H9 (cell line): ENCODE measurements around the gene C16orf92. TPM values are rescaled to one million over a fixed set of nuclear protein-coding genes. Genes with fewer than 3 reads are reported as not detected.

Experiments
- DNase-seq: peaks from one replicate; pipeline ENCODE4 v3.0.0-alpha.2; 2017
- H2AFZ ChIP-seq: one replicate; pipeline ENCODE4 v1.6.1; 2013; ENCODE audit warnings: mild to moderate bottlenecking, low read length, control low read depth, moderate library complexity
- H2AK5ac ChIP-seq: 2 replicates; pipeline ENCODE4 v1.6.1; 2013; ENCODE audit warnings: low read length, control low read depth, mixed read lengths; ENCODE audit not compliant: insufficient read length
- H2BK120ac ChIP-seq: one replicate; pipeline ENCODE4 v1.6.1; 2013; ENCODE audit warnings: low read depth, mild to moderate bottlenecking, low read length, control low read depth, inconsistent platforms; ENCODE audit not compliant: poor library complexity, severe bottlenecking
- H2BK12ac ChIP-seq: 2 replicates; pipeline ENCODE4 v1.6.1; 2013; ENCODE audit warnings: low read length, control low read depth, mixed read lengths, low read depth; ENCODE audit not compliant: insufficient read length
- H2BK15ac ChIP-seq: 2 replicates; pipeline ENCODE4 v1.6.1; 2013; ENCODE audit warnings: low read depth, low read length, control low read depth
- H2BK20ac ChIP-seq: one replicate; pipeline ENCODE4 v1.6.1; 2013; ENCODE audit warnings: low read depth, mild to moderate bottlenecking, low read length, control low read depth, inconsistent platforms; ENCODE audit not compliant: poor library complexity, severe bottlenecking
- H2BK5ac ChIP-seq: 2 replicates; pipeline ENCODE4 v1.6.1; 2013; ENCODE audit warnings: low read length, control low read depth, mixed read lengths; ENCODE audit not compliant: insufficient read length
- H3K14ac ChIP-seq: 2 replicates; pipeline ENCODE4 v1.6.1; 2013; ENCODE audit warnings: low read length, control low read depth; ENCODE audit not compliant: insufficient read depth
- H3K18ac ChIP-seq: 2 replicates; pipeline ENCODE4 v1.6.1; 2013; ENCODE audit warnings: low read depth, mild to moderate bottlenecking, mixed read lengths, low read length, control low read depth; ENCODE audit not compliant: insufficient read length
- H3K23ac ChIP-seq: 2 replicates; pipeline ENCODE4 v1.6.1; 2013; ENCODE audit warnings: low read length, control low read depth, mixed read lengths, low read depth; ENCODE audit not compliant: insufficient read length
- H3K23me2 ChIP-seq: 2 replicates; pipeline ENCODE4 v1.6.1; 2013; ENCODE audit warnings: low read depth, mild to moderate bottlenecking, mixed read lengths, low read length, control low read depth; ENCODE audit not compliant: insufficient read length, poor library complexity, severe bottlenecking
- H3K27ac ChIP-seq: 2 replicates; pipeline ENCODE4 v1.5.1; 2013; ENCODE audit warnings: low read length, control low read depth, mixed read lengths, low read depth; ENCODE audit not compliant: insufficient read length
- H3K27me3 ChIP-seq: 2 replicates; pipeline ENCODE4 v1.6.1; 2013; ENCODE audit warnings: low read length, control low read depth, inconsistent platforms; ENCODE audit not compliant: insufficient read depth
- H3K4ac ChIP-seq: 2 replicates; pipeline ENCODE4 v1.6.1; 2013; ENCODE audit warnings: low read depth, mild to moderate bottlenecking, control low read depth, inconsistent platforms, low read length, moderate library complexity
- H3K4me1 ChIP-seq: 2 replicates; pipeline ENCODE4 v1.6.1; 2013; ENCODE audit warnings: low read length, control low read depth, inconsistent platforms; ENCODE audit not compliant: insufficient read depth
- H3K4me2 ChIP-seq: 2 replicates; pipeline ENCODE4 v1.6.1; 2013; ENCODE audit warnings: low read length, control low read depth, mixed read lengths; ENCODE audit not compliant: insufficient read length, insufficient read depth
- H3K56ac ChIP-seq: 2 replicates; pipeline ENCODE4 v1.6.1; 2013; ENCODE audit warnings: low read depth, mild to moderate bottlenecking, mixed read lengths, low read length, control low read depth; ENCODE audit not compliant: insufficient read length
- H3K79me1 ChIP-seq: 2 replicates; pipeline ENCODE4 v1.6.1; 2013; ENCODE audit warnings: low read depth, mild to moderate bottlenecking, moderate library complexity, low read length, control low read depth, inconsistent platforms; ENCODE audit not compliant: insufficient read depth, poor library complexity, severe bottlenecking
- H3K79me2 ChIP-seq: 2 replicates; pipeline ENCODE4 v1.6.1; 2013; ENCODE audit warnings: low read length, control low read depth, inconsistent platforms; ENCODE audit not compliant: insufficient read depth
- H3K9ac ChIP-seq: 2 replicates; pipeline ENCODE4 v1.6.1; 2013; ENCODE audit warnings: low read length, control low read depth, mixed read lengths; ENCODE audit not compliant: insufficient read length; ENCODE audit errors: extremely low read depth
- H3K9me3 ChIP-seq: one replicate; pipeline ENCODE4 v1.6.1; 2013; ENCODE audit warnings: low read depth, low read length, inconsistent platforms; ENCODE audit not compliant: control insufficient read depth
- H3T11ph ChIP-seq: one replicate; pipeline ENCODE4 v1.6.1; 2013; ENCODE audit warnings: mild to moderate bottlenecking, low read length, control low read depth, inconsistent platforms
- H4K20me1 ChIP-seq: one replicate; pipeline ENCODE4 v1.6.1; 2013; ENCODE audit not compliant: control insufficient read depth, insufficient read length, insufficient read depth
- H4K5ac ChIP-seq: 2 replicates; pipeline ENCODE4 v1.6.1; 2013; ENCODE audit warnings: low read depth, mild to moderate bottlenecking, mixed read lengths, low read length, control low read depth; ENCODE audit not compliant: insufficient read length
- H4K8ac ChIP-seq: replicated peaks from 2 replicates; pipeline ENCODE4 v1.6.1; 2013; ENCODE audit warnings: low read length, control low read depth, mixed read lengths, low read depth; ENCODE audit not compliant: insufficient read length
- H4K91ac ChIP-seq: 2 replicates; pipeline ENCODE4 v1.6.1; 2013; ENCODE audit warnings: low read depth, mild to moderate bottlenecking, moderate library complexity, mixed read lengths, low read length, control low read depth; ENCODE audit not compliant: insufficient read length
- H3K27ac Mint-ChIP-seq, 3 experiments: 2 replicates in 2 of 3; 3 replicates in 1 of 3; pipeline ENCODE4 v1.8.0; 2020 to 2021; ENCODE audit warnings: mixed read lengths in 3 of 3, mild to moderate bottlenecking in 1 of 3, moderate library complexity in 1 of 3
- H3K27me3 Mint-ChIP-seq: 2 replicates; pipeline ENCODE4 v1.8.0; 2021; ENCODE audit warnings: low read depth, mild to moderate bottlenecking, moderate library complexity, mixed read lengths
- H3K36me3 Mint-ChIP-seq, 3 experiments: 2 replicates in 2 of 3; 3 replicates in 1 of 3; pipeline ENCODE4 v1.8.0; 2020 to 2021; ENCODE audit warnings: low read depth in 3 of 3, mixed read lengths in 3 of 3; ENCODE audit not compliant: insufficient read depth in 1 of 3
- H3K4me1 Mint-ChIP-seq, 2 experiments: 2 replicates each; pipeline ENCODE4 v1.8.0; 2020; ENCODE audit warnings: mixed read lengths in 2 of 2
- H3K4me3 Mint-ChIP-seq, 2 experiments: 2 replicates in 1 of 2; 3 replicates in 1 of 2; pipeline ENCODE4 v1.8.0; 2020 to 2021; ENCODE audit warnings: mild to moderate bottlenecking in 2 of 2, mixed read lengths in 2 of 2, moderate library complexity in 1 of 2
- H3K9me3 Mint-ChIP-seq, 2 experiments: 2 replicates in 1 of 2; 3 replicates in 1 of 2; pipeline ENCODE4 v1.8.0; 2020; ENCODE audit warnings: mild to moderate bottlenecking in 2 of 2, mixed read lengths in 2 of 2, moderate library complexity in 1 of 2
- WGBS: extraction: QIAGEN DNeasy Blood & Tissue Kit; methylation state at CpG from one replicate; pipeline ENCODE4 v1.1.7; 2013; ENCODE audit warnings: missing lambda C conversion rate, low lambda C conversion rate, mixed read lengths; ENCODE audit not compliant: insufficient read length; ENCODE audit errors: extremely low coverage; 5-methylcytosine and 5-hydroxymethylcytosine counted together
- total RNA-seq: library from RNA; stranded (reverse); gene quantifications from 2 replicates; pipeline ENCODE4 v1.2.1, GENCODE V29; 2021
- TF ChIP-seq, protein P1 (sequence below): fragments of 200-600 bp; sonication (generic); conservative IDR thresholded peaks from 3 replicates; pipeline ENCODE4 v1.8.0; 2021; ENCODE audit warnings: antibody characterized with exemption, mild to moderate bottlenecking

Gene C16orf92
- total RNA-seq, 1 experiment from 2014 or later: not detected

- H3K23ac ChIP-seq: no peak overlapping the region
- H3K23me2 ChIP-seq: peaks cover 11% of the 10 kb centered on the region
- no peak overlapping the region for H4K5ac ChIP-seq
- TF ChIP-seq, protein P1, sequence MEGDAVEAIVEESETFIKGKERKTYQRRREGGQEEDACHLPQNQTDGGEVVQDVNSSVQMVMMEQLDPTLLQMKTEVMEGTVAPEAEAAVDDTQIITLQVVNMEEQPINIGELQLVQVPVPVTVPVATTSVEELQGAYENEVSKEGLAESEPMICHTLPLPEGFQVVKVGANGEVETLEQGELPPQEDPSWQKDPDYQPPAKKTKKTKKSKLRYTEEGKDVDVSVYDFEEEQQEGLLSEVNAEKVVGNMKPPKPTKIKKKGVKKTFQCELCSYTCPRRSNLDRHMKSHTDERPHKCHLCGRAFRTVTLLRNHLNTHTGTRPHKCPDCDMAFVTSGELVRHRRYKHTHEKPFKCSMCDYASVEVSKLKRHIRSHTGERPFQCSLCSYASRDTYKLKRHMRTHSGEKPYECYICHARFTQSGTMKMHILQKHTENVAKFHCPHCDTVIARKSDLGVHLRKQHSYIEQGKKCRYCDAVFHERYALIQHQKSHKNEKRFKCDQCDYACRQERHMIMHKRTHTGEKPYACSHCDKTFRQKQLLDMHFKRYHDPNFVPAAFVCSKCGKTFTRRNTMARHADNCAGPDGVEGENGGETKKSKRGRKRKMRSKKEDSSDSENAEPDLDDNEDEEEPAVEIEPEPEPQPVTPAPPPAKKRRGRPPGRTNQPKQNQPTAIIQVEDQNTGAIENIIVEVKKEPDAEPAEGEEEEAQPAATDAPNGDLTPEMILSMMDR: no peak
- no peak overlapping the region for H3K4ac ChIP-seq
- H3K4me1 Mint-ChIP-seq: peaks cover 14 to 30% of the 10 kb centered on the region in 2 experiments
- peaks cover 6 to 16% (median 10%) of the 10 kb centered on the region in 3 experiments; a peak in 5 of 7 replicates for H3K36me3 Mint-ChIP-seq
- no peak overlapping the region for H3K14ac ChIP-seq
- no peak overlapping the region for H2BK20ac ChIP-seq
- H3K9me3 ChIP-seq: no peaks in the 10 kb centered on the region
- no peak for DNase-seq
- no peak overlapping the region for H2AFZ ChIP-seq
- H4K8ac ChIP-seq: no peak overlapping the region
- no peaks in the 10 kb centered on the region; a peak in 1 of 5 replicates for H3K9me3 Mint-ChIP-seq
- H3K27me3 Mint-ChIP-seq: no peaks in the 10 kb centered on the region; the same call in 1 of the 2 replicates
- peaks cover 3% of the 10 kb centered on the region; the same call in 1 of the 2 replicates for H3K4me1 ChIP-seq
- H3K79me2 ChIP-seq: no peaks in the 10 kb centered on the region; the same call in 1 of the 2 replicates
- no peak overlapping the region for H3K4me2 ChIP-seq
- no CpG with 5 or more reads among the region's 20 CpGs for WGBS
- no peaks in the 10 kb centered on the region for H3K79me1 ChIP-seq
- no peaks in the 10 kb centered on the region for H3K27me3 ChIP-seq
- no peak overlapping the region for H3K27ac ChIP-seq
- H3K9ac ChIP-seq: no peak overlapping the region
- no peak overlapping the region for H2BK120ac ChIP-seq
- no peak overlapping the region for H3T11ph ChIP-seq
- no peak overlapping the region for H2BK5ac ChIP-seq
- H3K27ac Mint-ChIP-seq: 0 out of 7 replicates have a peak overlapping the region, but pooled peaks of 1 of the 3 experiments have one; percentile 43
- no peak overlapping the region for H4K91ac ChIP-seq
- H4K20me1 ChIP-seq: no peaks in the 10 kb centered on the region
- no peak overlapping the region for H2AK5ac ChIP-seq
- no peak overlapping the region for H3K18ac ChIP-seq
- no peak overlapping the region for H3K4me3 Mint-ChIP-seq
- H3K56ac ChIP-seq: no peak overlapping the region
- H2BK12ac ChIP-seq: no peak overlapping the region
- H2BK15ac ChIP-seq: no peak overlapping the region
These were observed 2.2 kb downstream of the C16orf92 start for GRCh38 chr16:30025156-30025555.
